ENCODE data around the gene PTPRR.

The PTPRR gene

DNA sequence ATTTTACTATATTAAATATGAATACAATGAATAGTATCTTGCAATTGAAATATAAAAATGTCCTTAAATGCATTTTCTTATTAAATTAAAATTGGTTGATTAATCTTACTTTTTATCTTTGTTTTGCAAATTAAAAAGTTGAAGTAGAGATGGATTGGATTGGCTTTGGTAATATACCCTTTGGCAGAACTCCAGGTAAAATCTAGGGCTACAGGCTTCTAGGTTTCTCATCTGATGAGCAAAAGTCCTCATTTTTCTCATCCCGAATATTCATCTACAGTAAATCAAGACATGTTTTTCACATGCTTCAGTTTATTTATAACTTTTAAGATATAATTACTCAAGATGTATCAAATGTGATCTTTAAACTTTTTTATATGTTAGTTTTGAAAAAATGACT, 2.2 kb downstream of the PTPRR start:
- DNase-seq (ENCODE audit: low spot score), result no peak

DNA sequence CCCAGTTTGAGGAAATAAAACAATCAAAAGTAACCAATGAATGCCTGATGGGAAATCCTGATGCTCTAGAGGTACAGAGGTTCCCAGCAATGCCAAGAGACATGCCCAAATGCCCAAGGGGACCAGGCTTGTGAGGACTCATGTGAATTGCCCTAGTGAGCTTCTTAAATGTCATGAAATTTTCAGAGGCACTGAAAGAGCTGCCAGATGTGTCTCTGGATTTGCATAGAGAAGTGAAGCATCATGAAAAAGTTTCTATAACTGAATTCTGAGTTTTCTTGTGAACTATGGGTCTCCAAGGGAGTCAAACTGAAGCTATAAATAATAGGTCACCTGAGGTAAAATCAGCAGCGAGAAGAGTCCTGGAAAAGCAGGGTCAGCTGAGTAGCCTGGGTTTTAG, 9.9 kb downstream of the PTPRR start:
- DNase-seq (ENCODE audit: low spot score), result no peak

DNA sequence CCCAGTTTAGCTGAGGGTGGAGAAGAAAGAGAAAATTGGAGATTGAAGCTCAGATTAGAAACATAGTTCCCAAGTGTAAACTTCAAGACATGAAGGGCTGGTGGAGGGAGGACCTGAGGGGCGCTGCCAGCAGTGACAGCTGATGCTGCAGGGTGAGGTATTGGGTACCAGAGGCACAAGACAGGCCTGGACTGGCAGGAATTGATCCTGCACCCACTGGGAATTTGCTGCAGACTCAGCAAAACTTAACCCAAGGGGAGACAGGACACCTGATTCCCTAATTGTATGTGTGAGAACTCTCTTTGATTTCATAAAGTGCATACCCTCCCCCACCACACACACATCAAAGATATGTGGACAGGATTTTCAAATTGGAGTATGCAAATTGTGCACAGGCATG, 11.6 kb downstream of the PTPRR start:
- no peak for DNase-seq (ENCODE audit: low spot score)

DNA sequence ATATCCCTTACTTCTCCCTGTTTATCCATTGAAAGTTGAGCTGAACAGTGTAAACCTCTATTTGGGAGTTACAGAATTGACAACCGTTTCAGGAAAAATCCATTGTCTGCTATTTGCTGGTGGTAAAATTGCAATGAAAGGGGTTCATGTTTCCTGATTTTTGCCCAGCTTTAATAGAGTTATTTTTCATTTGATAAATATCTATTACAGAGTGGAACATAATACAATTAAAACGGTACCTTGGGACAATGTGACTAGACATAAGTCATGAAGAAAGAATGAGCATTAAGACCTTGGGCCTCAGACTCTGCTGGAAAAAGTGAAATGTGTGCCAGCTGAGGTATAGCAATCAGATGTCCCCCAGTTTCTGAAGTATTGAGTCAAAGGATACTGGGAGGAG, 13.1 kb downstream of the PTPRR start:
- no peak for DNase-seq (ENCODE audit: low spot score)

DNA sequence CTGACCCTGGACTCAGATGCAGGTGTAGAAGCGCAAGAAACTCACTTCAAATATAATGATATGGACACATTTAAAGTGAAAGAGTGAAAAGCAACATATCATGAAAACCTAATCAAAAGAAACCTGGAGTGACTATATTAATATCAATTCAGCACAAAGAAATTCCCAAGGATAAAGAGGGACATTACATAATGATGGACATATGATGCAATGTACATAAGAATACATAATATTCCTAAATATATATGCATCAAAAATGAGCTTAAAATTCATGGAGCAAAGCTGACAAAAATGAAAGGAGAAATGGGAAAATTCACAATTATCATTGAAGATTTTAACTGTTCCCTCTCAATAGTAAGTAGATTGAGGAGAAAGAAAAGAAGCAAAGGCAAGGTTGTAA, 24.6 kb downstream of the PTPRR start:
- DNase-seq (ENCODE audit: low spot score), result no peak

DNA sequence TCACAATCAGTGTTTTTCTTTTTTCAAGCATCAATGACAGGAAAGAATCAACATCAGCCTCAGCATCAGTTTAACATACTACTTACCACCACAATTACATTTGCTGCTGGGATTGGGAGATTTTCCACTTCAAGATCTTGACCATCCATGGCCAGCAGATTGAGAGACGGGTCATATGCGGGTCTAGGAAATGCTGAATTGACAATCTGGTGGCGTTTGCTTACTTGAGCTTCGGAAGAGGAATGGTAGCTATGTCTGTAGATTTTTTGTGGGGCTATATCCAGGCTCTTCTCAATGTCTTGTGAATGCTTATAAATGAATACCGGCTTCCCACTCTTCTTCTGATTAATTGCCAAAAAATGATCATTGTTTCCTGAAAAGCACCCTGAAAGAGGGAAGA, 27.9 kb downstream of the PTPRR start:
- DNase-seq (ENCODE audit: low spot score), result no peak

DNA sequence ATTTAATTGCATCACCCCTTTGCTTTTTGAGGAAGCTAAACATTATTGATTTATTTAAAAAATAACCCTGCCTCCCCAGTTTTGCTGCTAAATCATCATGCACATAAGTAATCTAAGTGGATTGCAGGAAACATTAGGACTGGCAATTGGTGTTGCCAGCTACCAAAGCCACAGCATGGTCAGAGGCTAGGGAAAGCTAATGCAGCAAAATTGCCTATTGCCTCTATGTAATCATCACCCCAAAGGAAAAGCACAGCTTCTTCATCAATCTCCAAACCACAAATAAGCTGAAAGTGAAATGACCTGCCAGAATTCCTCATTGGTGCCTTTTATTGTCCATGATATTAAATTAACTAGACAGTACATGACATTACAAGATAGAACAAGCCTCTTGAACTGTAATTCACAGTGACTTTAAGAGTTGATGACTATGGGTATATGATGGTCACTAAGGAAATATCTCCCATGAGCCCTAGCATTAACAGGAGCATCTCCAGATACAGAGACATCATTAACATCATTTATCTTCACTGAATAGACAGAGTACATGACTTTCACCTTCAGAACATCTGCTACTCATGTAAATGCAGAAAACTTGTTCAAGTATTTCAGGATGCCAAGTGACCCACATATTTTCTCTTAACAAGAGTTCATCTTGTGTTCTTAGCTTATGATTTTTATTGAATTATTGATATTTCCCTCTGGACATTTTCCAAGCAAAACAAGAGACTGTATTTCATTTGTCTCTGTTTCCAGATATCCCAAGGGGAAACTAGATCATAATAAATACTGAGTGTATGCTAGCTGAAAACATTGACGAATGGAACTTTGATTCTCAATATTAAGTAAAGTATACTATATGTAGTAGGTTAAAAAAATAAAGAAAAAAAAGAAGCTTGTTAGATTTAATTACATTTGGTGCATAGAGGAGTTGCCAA, 29.4 kb downstream of the PTPRR start:
- DNase-seq (ENCODE audit: low spot score), result no peak

DNA sequence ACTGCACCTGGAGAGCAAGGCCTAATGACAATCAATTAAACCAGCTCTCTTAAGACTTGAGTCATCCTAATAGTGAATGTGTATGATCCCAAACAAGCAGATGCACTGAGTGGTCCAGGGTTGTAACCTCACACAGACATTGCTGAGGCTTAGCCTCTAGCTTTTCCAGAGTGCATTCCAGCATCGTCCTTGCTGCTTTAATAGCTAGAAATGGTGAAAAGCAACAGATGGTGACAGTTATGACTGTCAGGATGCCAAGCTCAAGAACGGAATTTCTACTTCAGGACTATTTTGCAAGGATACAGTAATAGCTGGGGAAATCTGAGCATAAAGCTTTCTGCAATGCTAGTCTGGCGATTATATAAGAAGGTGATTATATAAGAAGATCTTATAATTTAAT, 34.6 kb downstream of the PTPRR start:
- DNase-seq (ENCODE audit: low spot score), result no peak

DNA sequence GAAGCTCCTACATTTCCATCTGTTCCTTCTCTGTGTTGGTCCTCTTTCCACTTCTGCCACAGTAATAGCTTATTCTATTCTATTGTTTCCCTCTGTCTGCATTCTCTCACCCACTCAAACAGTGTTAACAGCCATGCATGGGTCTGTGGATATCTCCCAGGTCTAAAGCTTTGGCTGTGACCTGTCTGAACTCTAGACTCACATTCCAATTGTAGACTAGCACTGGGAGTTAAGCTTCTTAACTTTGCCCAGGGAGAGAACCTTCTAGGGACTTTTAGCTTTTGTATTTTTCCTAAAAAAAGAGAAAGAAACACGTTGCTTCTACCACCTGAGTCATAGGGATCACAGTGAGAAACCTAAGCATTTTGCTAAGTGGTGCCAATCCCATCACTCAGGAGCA, 36.7 kb downstream of the PTPRR start:
- DNase-seq (ENCODE audit: low spot score), result no peak

DNA sequence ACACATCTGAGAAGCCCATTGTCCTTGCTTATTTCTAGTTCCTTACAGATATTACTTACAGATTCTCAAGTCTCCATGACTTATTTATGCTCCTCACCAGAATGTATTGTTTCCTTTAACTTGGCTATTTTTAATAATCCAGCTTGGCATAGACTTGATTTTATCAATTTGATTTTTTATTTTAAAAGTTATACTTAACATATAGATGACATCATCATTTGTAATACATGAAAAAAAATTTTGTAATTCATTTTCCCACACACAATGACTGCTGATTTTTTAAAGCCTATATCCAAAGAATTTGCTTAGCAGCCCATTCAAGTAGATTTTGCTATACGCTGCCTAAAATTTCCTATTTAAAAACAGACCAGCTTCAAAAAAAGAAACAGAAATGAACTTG, 39.8 kb downstream of the PTPRR start:
- no peak for DNase-seq (ENCODE audit: low spot score)

DNA sequence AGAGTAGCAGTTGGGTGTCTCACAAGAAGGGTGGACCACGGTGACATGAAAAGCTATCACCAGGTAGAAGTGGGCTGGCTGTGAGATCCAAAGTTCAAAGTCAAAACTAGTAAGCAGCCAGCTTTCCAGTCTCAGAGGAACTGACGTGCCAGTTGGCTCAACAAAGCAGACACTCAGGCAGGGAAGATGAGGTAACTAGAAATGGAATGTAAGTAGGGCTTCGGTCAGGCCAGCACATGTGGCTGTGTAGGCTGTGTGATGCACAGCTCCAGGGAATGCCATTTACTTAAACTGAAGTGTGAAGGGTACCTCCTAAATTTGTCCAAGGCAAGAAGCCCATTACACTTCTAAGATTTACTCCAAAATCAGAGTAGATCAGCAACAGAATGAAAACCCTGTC, 43.6 kb downstream of the PTPRR start:
- no peak for DNase-seq (ENCODE audit: low spot score)

DNA sequence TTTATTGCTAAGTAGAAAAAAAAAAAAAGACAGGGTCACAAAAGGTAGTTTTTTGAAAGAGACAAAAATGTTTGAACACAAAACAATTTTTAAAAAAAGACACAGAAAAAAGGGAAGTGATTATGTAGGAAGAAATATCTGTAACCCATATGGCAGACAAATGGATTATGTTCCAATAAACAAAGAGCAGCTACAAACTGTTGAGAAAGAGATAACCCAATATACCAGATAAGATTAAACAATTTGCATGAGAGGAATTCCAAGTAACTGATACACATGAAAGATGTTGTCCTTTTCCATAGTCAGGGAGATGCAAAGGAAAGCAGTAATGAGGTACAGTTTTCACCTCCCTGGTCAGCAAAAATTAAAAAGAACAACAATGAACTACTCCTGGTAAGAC, 44.9 kb downstream of the PTPRR start:
- DNase-seq (ENCODE audit: low spot score), result no peak

DNA sequence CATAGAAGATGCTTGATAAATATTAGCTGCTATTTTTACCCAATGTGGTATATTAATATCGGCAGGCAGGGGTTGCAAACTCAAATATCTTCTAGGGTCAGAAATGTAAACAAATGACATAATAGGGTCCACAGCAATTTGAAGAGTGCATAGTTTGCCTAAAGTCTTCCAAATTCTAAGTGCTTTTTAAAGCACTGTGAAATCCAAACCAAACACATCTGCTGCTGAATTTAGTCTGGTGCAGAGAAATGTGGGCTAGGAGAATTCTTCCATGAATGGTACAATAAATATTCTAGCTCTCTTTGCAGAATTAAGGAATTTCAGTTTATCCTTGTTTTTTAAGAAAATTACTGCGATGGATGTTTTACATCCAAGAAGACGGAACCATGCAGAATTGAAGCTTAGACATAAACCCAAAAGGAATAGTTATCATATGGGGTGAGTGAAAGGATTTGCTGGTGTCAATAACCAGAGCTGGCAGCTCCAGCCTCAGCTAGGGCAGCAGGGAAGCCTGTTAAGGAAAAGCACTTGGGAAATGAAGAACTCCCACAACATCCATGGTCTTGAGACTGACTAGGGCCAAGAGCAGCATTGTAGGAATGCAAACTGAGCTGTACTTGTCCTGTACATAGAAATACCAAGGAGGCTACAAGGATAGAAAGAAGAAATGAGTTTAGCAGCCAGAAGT, 65.5 kb downstream of the PTPRR start:
- no peak for DNase-seq (ENCODE audit: low spot score)

DNA sequence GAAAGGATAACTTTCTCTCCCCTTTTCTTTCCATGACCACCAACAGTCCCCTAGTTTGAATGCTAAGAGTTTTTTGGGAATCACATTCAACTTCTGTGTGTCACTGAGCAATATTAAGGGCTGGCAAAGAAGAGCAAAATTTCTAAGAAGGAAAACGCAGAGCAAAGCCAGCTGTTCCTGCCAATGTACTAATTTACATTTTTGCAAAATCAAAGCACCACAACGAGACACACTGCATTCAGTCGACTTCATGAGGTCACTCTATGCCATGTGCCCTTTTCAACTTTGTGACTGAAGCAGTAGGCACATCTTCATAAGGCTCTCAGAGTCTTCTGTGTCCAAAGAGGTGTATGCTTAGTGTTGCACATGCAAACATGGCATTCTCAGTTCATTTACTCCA, 66.4 kb downstream of the PTPRR start:
- no peak for DNase-seq (ENCODE audit: low spot score)

DNA sequence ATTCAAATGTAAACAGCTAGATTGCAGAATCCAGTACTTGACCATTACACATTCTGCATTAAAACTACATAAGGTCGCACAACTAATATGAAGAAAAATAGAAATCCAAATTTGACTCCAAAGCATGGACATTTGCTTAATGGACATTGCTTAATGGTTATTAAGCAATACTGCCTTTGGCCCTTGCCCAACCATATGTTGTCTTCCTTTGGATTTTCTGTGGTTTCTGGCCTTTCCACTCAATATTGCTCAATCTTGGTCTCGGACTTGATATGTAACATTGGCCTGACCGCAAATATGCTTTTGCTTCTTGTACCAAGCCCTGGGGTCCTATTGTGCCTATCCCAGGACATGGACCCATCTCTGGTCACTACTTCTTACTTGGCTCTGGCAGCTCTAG, 67.2 kb downstream of the PTPRR start:
- DNase-seq (ENCODE audit: low spot score), result no peak

DNA sequence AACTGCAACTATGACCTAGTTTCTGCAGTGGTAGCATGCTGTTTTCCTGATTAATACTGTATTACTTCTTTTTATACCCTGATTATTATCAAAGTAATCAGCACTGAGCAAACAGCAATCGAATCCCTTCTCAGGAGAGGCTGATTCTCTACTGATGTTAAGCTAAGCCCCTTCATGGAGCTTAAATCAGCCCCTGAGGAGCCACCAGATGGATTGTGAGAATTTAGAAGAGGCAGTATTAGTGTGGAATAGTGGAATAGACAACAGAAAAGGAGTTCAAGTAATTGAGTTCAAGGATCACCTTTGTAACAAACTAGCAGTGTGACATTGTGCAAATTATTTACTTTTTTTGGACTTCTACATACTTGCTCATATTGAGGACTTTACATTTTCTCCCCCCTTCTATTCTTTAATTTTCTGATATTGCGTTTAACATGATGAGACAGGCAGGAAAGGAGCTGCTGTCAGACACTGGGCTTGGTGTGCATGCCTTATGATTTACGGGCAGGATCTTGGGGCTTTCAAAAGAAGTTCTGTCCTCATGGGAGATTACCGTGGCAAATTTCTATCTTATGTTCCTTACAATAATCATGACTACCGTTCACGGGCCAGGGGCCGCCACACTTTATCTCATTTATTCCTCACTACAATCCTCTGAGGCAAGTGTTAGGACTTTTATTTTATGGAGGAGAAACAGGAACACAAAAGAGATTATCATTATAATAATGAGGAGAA, 68.0 kb downstream of the PTPRR start:
- DNase-seq (ENCODE audit: low spot score), result no peak

DNA sequence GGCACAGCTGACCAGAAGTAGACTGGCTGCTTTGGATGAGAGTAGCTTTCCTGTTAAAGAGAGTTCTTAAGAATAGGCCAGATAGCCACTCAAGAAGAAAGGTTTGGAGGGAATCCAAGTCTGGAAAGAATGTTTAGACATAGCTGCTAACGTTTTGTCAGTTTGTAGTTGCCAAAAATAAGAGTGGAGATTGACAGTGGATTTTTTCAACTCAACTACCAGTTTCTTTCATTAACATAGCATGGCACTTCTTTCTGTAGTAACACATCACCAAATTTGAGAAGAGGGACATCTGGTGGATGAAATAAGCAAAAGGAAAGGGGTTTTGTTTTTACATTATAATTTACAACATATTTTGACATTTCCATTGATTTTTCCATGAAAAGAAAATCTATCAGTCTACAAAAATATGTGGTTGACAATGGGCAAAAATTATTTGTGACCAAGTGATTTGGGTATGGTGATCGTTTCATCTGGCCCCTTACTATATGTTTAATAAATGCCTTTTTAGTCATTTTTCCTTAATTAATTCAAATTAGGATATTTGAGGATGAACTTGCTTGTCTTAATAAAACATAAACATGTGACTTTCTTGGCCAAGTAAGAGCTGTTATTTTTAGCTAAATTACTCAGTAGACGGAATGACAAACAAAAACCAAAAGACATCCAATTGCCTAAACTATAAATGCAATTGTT, 71.1 kb downstream of the PTPRR start:
- DNase-seq (ENCODE audit: low spot score), result no peak

DNA sequence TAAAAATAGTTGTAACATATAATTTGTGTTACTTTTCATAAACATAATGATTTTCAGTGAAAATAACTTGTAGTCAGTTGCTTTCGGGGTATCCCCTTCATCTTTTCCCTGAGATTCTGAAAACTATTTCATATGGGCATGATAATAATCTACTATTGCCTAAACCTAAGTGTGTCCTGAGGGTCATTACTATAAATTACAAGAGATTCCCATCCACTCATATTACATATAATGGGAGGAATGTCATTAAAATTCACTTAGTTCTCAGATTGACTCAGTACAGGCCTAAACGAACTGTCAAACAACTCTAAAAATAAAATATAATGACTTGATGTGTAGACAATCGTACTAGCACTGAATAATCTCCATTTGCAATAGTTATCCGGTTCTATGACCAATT, 72.7 kb downstream of the PTPRR start:
- no peak for DNase-seq (ENCODE audit: low spot score)

DNA sequence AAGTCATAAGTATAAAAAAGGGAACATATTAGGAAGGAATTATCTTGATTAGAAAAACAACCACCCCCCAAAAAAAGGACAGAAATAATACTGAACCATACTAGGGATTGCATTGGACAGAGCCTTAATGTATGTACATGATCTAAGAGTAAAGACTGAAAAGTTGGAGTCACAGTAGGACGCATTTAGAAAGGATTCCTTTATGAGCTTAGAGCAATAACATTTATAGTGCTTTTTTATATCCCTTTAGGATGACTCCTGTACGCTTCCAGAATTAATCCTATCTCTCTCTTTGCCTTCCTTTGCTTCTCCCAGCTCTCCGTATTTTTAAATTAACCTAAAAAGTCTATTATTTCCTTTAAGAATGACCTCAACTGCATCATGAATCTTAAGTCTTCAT, 75.3 kb downstream of the PTPRR start:
- DNase-seq (ENCODE audit: low spot score), result no peak

DNA sequence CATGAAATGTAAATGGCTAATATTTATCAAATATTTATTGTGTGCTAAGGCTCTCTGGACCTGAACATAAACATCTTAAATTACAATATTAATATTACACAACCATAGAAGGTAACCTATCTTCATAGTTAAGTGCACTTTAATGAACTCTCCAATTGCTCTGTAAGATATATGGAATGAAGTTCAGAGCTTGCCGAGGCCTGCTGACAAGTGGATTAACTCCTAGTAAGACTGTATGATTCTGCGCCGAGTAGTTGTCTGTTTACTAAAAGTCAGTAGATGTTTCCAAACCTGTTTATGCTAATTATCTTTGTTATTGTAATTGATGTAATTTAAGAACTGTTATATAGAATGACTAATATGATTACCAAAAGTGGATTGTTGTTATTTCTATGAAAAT, 77.2 kb downstream of the PTPRR start:
- no peak for DNase-seq (ENCODE audit: low spot score)

DNA sequence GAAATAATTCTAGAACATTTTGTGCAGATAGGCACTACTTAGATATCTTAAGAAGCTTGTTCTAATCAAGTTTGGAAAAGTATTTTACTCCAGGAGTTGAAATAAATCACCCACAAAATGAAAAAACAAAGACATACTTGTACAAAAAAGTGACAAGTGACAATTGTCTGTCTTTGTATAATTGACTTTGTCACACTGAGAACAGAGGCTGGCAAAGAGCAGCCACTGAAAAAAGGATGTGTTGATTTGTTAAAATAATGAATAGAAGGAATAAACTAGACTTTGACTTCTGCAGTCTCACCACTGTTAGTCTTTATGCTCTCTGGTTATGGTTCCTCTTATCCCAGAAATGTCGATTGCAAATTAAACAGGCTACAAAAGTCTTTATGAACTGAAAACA, 77.6 kb downstream of the PTPRR start:
- DNase-seq (ENCODE audit: low spot score), result no peak

DNA sequence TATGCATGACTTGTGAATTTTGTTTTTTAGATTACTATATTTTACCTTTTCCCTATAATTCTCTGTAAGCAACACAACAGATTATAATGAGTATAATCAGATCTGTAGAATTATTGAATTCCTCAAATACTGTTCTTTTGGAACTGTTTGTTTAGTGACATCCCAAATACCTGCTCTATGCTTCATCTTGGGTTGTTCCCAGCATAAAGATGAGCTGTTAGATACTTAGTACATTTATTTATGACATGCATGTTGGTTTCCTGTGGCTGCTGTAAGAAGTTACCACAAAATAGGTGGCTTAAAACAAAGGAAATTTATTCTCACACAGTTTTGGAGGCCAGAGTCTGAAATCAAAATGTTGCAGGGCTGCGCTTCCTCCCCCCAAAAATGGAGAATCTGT, 78.4 kb downstream of the PTPRR start:
- DNase-seq (ENCODE audit: low spot score), result no peak
